GM04504 (cell line): ENCODE measurements around the gene PDK2.

Experiments
- DNase-seq: peaks from one replicate; pipeline ENCODE4 v3.0.0-alpha.2; 2012; ENCODE audit warnings: low read depth

Gene PDK2

DNA sequence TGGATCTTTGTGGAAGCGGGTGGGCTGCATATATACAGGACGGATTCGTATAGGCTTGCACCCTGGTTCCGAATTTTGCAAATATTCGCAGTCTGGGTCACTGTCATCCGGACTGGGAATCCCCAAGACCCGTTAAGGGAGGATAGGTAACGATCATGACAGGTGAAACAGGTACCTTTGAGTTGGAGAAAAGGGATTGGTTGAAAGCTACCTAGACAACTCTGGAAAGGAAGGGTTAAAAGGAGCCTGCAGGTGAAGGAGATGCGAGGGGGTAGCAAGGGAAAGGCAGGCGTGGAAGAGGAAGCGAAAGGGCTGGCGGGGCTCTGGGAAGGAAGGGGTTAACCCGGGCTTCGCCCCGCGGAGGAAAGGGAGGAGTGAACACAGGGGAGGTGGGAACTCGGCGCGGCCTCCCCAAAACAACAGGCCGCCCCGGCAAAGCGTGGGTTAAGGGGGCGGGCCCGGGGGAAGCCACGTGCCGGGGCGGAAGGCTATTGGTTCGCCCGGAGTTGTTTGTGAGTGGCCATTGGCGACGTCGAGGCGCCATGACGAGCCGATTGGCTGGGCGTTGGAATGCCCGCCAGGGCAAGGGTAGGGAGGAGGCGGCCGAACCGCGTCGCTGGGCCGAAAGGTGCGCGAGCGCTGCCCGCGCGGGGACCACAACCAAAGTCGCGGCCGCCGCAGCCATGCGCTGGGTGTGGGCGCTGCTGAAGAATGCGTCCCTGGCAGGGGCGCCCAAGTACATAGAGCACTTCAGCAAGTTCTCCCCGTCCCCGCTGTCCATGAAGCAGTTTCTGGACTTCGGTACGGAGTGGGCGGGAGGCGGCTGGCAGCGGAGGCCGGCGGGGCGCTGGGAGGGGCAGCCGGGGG is at the start of gene PDK2:
Gene PDK2, plus strand, starts transcription at position 599 of the 867 bp plus-strand sequence. Its CDS starts 85 bp downstream, at position 684.
- DNase-seq = peak; percentile 91

DNA sequence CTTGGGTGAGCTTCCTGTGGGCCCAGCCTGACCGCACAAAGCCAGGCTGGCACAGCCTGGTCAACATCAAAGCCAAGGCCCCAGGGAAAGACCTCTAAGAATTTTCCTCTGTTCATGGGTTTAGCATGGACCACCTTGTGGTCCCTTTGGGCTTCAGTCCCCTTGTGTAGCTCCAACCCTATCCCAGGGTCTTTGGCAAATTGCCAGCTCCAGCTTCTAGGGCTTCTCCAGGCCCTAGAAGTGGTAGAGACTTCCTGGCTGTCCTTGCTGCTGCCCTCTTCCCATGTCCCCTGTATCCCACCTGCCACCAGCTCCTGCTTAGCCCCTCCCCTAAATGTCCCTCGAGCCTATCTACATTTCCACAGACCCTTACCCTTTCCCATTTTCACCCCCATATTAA is 49.0 kb upstream of the PDK2 start:
- no peak for DNase-seq

DNA sequence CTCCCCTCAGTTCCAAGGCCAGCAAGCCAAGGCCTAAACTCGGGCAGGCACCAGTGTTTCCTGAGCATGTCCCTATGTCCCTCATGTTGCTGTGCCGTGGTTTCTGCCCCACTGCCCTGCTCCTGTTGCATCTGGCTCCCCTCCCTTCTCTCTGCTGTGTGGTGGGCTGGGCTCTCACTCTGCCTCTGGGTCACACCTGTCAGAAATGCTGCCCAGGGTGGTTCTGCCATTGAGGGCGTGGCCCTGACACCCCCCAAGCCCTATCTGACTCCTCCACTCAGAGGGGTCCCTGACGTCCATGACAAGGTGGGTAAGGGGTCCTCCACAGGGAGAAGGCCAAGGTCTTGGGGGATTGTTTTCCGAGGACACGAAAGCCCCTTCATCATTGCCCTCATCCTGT is 48.5 kb upstream of the PDK2 start:
- no peak for DNase-seq

DNA sequence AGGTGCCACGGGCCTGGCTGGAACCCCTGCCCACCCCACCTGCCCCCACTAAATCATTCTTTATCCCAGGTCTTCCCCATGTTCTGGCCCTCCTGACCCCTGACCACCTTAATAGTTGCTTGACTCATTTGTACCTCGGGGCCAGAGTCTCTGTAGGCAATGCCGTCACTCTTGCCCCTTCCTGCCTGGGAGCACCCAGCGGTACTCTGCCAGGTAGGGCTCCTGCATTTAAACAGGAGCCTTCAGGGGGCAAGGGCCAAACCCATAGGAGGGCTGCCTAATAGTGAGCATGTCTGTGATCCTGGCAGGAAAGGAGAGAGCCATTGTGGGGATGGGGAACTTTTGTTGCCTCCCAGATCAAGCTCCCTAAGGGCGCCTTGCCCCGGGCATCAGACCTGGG is 48.1 kb upstream of the PDK2 start:
- DNase-seq = no peak

DNA sequence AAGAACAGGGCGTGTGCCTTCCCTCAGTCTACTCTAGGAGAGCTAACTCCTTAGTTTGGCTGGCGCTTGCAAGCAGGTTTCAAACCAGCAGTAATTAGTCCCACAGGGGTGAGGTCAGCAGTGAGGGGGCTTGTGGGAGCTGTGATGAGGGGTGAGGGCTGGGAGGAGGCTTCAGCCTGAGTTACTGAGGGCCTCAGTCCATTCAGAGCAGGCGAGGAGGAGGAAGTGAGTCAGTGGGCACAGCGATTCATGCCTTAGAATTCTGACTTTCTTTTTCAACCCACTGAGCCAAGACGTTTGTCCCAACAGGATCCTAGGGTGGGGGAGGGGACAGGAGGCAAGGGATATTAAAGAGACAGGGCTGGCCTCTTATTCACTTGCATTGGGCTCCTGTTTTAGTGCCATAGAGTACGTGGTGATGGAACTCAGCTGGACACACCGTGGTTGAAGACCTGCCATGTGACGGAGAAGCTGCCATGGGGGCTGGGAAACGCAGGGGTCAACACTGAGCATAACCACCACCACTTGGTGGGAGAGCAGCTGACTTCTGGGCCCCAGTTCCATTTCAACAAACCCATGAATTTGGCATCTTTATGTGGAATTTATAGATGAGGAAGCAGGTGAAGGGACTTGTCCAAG is 47.5 kb upstream of the PDK2 start:
- DNase-seq = no peak

DNA sequence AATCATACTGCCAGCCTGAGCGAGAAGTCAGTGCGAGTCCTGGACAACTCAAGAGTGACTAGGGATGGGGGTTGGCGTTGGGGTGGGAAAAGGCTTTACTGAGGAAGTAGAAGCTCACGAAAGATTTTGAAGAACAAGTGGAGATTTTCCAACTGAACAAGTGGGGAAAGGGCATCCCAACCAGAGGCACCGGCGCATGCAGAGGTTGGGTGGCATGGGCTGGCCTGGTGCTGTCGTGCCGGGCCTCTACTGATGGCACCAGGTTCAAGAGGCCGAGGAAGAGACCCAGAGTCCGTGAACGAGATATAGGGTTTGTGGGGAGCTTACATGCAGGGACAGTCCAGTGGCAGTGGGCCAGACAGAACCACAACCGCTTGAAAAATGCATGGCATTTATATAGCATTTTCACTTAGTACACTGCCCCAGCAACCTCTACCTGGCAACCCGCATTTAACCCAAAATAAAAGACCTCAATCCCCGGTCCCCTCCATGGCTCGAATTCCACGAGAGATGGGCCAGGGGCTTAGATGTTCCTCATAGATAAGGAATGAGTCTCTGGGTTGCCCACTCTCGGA is 46.9 kb upstream of the PDK2 start:
- no peak for DNase-seq

DNA sequence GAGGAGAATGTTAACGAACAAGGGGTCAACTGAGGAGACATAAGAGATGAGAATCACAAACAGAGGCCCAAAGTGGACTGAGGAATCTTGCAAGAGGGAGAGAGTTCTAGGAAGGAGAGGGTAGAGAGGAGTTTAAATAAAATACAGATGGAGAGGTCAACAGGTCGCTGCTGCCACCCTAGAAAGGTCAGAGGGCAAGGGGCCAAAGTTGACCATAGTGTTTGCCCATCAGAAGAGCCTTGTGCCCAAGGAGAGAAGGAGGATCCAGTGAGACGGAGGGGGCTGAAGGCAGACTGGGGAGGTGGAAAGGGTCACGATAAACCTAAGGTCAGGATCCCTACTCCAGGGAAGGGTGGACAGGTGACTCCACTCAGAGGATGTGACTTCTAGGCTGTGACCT is 46.2 kb upstream of the PDK2 start:
- no peak for DNase-seq

DNA sequence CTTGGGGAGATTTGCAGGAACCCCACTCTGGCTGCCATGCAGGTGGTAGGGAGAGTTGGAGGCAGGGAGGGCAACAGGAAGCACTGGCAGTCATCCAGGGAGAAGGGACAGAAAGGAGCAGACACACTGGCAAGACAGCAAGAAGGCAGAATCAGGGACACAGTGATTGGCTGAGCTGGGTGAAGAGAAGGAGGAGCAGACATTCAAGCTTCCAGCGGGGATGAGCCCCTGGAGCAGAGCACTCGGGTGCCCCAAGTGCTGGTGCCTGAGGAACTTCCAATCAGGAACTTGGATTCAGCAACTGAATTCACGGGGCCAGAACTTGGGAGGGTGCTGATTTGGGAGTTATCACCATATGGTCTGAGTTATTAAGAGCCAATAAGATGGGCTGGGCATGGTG is 45.5 kb upstream of the PDK2 start:
- no peak for DNase-seq

DNA sequence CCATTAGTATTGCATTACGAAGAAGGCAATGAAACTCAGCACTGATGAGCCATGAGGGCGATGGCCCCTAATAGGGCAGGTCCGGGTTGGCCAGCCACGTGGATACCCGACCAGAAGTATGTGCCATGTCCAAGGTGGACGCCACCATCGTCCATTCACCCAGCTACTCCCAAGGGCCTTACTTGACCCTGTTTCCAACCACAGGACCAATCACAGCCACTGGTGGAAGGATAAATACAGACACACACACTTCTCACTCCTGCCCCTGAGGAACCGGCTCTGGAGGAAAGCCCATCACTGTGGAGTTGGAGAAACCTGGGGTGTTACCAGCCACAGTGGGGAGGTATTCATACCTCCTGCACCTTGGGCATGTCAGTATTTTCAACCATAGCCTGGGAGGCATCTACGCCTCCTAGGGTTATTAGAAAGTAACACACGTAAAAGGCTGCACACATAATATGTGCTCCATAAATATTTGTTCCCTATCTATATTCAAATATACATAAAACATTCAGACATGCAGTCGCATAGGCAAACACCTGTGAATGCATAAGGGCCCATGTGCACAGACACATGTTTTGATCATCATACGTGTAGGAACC is 44.6 kb upstream of the PDK2 start:
- no peak for DNase-seq

DNA sequence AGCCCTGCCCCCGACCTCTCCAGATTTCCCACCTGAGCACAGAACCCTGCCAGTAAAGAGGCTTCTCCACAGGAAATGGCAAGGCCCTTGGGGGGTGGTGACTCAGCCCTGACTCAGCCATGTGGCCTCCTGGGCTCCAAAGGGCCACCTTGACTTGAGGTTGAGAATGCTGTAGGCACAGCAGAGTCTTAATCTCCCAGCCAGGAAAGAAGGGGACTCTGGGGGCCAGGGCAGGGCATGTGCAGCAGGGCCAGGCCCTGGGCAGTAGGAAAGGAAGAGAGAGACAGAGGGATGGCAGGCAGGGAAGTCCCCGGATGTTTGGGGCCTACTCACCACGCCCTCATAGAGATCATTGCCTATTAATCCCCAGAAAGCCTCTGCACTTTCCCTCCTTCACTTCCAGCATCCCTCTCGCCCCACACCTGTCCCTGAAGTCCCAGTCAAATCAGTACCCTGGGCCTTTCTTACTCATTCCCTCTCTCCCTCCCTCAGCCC is 44.0 kb upstream of the PDK2 start:
- peak; percentile 59 for DNase-seq

DNA sequence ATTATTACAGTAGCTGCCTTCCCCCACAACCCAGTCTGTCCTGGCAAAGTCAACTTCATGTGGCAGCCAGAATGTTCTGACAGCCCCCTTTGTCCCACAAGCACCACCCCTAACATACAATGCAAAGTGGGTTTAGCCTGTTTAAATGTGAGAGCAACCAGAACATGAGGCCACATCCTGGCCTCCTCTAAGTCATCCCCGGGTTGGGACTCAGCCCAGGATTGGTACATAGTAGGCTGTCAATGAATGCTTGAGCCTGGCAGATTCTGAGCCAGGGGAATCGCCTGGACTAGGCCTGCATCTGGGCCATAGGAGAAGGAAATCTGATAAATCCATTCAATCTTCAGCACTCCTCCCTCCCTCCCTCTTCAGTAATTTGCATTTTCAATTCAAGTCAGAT is 43.5 kb upstream of the PDK2 start:
- DNase-seq = no peak

DNA sequence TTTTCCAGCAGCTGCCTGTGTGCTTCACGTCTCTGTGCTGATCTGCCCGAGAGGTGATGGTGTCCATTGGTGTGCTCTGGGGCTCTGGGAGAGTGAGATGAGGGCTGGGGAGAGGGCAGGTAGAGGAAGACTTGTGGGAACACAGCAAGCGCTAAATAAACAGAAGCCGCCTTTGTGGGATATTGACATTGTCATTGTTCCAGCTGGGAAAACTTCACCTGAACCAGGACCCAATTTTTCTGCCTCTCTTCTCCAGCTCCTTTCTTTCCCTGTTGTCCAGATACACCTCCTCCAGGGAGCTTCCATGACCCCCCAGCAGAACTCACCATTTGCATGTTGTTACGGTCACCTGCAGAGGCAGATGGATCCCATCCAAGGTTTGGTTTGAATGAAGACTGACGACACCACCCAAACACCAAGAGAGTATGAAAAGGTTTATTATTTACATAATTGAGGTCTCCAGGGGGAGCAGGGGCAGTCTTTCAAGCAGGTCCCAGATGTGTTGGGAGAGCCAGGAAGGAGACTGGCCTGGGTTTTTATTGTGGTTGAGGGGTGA is 42.8 kb upstream of the PDK2 start:
- DNase-seq = no peak

DNA sequence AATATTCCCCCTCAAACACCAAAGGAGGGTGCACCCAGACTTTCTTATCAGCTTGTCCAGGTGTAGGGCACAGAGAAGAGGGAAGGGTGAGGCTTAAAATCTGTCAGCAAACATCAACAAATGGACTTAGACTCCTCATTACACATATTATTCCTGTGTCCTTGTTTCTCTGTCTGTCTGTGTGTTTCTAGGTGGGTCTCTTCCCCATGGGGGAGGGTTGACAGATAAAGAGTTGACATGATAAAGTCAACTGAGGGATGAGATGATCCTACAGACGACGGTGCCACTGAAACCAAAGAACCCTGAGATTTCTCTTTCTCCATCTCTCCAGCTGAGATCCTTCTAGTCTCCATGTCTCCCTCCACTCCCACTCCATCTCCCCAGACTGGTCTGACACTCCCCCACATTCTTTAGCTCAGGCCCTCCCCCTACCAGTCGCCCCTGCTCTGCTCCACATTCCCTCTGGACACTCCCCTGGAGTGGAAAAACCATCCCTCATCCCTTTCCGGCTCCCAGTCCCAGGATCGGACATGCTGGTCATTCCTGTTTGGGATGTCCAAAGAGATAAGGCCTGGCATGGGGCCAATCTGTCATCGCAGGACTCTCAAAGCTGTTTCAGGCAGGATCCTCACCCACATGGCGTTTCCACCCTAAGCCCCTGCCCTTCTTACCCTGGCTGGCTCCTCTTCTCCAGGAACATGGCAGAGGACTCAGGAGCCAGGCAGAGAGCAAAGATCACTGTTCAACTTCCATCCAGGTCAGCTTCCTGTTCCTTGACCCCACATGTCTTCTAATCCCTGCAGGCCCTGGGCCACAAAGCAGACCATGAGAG is 42.1 kb upstream of the PDK2 start:
- DNase-seq = no peak

DNA sequence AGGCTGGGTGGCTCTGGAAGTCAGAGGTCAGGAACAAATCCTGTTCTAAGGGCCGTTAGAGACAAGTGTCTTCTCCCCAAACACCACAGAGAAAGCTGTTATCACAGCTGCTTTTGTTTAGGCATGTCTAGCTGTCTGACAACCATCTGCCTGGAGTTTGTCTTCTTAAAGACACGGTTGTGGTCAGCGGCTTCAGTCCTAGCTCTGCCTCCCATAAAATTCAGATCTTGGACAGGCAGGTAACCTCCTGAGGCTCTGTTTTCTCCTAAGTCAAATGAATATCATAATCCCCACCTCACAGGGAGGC is 41.5 kb upstream of the PDK2 start:
- DNase-seq = no peak

DNA sequence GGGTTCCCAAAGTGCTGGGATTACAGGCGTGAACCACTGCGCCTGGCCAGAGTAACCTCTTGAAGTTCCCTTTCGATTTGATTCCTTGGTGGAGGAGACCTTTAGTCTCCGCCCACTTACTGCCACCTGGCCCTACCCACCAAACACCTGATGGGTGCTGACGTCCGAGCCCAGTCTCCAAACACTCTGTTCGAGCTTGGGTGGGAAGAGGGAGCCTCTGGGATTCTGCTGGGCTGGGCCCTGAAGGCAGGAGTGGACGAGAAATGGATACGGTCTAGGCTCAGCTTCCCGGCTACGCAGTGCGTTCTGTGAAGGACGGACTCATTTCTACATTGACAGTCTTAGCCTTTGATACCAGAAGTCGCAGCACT is 40.1 kb upstream of the PDK2 start:
- no peak for DNase-seq

DNA sequence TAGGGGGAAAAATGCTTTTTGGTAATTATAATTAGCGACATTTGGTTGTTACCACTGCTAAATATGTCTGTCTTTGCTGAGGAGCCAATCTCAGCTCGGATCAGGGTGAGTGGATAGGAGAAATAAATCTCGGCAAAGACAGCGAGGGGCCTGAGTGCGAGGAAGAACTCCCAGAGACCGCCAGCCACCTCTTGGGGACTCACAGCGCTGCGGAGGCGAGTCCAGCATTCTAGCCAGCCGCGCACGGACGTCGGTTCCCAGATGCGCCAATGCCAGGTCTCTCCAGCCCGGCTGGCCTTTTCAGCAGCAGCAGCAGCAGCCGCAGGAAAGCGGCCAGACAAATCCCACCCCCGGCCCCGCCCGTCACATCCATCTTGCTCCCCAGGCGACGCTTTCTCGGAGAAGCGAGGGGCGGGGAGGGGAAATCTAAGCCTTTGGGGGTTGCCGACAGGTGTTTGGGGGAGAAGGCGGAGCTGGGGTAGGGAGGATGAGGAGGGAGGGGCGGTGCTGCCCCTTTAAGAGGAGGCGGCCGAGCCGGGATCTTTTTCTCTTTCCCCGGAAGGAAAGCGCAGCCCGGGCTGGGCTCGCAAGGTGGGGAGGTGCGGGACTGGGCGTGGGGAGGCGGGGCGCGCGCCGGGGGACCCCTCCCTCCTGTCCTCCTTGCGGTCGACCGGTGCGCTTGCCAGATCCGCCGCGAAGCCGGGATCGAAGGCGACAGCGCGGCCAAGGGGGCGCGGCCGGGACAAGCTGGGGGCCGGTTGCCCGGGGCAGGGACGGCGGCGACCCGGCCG is 39.5 kb upstream of the PDK2 start, which contains the start of gene ITGA3:
Gene ITGA3, plus strand, starts transcription at position 685 of the 791 bp plus-strand sequence. CDS start 330 bp downstream, outside the sequence.
- DNase-seq = peak; percentile 68

DNA sequence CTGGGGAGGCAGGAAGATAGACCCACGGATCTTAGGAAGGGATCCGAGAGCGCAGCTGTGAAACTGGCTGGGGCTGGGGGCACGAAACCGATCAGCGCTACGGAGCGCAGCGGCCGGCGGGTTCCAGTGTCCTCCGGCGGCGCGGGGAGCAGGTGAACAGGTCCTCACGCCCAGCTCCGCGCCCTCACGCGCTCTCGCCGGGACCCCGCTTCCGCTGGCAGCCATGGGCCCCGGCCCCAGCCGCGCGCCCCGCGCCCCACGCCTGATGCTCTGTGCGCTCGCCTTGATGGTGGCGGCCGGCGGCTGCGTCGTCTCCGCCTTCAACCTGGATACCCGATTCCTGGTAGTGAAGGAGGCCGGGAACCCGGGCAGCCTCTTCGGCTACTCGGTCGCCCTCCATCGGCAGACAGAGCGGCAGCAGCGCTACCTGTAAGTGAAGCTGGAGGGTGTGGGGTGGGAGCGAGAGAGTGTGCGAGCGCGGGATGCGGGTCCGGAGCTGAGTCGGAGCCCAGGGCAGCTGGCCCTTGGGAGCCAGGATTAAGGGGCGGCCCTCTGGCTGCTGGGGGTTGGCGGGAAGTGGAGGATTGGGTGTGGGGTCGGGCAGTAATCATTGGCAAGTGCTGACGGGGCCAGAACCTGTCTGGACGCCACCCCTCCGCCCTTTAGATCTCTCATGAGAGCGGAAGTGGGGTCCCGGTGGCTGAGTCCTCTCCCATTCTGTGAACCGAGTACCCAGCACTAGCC is 38.8 kb upstream of the PDK2 start:
- no peak for DNase-seq

DNA sequence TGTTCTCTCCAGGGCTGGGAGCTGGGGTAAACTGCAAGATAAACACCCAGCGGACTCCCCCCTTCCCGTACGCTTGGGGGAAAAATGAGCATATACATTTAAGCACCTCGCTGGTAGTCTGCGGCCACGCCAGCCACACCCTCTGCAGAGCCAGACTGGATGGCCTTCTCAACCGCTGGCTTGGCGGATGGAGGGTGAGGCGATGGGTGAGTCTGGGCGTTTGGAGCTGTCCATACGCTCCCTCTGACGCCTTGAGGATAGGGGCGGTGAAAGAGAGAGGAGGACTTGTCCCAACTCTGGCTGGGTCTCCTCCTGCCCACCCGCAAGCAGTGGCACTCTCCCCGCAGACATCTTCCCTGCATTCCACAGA is 38.2 kb upstream of the PDK2 start:
- no peak for DNase-seq

DNA sequence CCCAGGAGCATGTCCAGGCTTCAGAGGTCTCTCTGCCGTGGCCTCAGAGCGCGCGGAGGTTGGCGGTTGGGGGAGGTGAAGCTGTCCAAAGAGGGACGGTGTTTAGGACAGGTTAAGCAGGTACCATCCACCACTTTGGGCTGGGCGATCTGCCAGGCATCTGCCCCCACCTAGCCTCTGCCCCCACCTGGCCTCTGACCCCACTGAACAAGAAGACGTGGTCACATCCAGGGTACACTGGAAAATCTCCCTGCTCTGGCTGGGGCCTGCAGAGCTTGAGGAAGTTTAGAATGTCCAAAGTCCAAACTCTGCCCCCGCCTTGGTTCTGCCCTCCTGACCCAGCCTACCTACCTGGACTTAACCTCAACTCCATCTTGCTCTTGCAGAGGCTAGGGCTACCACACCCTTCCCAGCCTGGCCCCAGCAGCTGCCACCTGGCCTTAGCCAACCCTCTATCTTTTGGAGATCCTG is 37.6 kb upstream of the PDK2 start:
- no peak for DNase-seq
